ENCODE data around the gene MYO5C. TPM values are rescaled to one million over a fixed set of nuclear protein-coding genes. Genes with fewer than 3 reads are reported as not detected.

Gene MYO5C
- polyA plus RNA-seq, 4 donors: 5.5 to 25.3 (median 22.0) TPM

DNA sequence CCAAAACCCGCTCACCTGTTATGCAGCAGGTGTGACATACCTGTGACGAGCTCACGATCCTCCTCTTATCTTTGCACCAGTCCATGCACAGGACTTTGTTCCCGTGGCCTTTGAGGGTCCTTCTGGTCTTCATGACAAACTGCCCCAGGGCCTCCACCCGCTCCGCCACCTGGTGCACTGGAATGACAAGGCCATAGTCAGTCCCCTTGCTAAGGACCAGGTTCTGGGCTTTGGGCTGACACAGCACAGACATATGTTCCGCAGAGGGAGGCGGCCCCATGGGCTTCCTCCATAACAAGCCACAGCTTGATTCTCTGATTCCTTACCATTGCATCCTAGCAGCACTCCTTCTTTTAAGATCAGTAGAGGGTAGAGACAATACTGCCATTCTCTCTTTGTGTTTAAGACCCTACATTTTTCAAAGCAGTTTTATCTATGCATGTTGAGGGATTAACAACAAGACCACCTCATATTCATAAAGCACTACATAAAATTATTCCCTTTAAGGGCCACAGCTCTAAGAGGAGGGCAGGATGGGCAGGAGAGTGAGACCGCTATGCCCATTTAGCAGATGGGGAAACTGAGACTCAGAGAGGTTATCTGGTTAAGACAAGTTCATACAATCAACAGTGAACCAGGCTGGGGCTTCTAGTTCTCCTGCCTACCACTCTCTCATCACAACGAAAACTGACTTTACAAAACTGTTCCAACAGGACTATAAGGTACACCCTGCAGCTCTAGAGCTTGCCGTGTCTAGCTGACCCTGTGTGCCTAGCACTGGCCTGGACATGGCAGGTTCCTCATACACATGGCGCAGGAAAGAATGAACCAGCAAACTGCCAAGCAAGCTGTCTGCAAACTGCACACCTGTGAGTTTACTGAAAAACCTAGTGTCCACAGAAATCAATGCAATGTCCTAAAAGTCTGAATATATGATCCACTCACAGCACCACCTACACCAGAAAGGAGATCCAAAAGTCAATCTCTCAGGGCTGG is 141.4 kb downstream of the MYO5C start:
- no peak for DNase-seq (ENCODE audit: low read depth in 4 of 4, low spot score in 3 of 4)

DNA sequence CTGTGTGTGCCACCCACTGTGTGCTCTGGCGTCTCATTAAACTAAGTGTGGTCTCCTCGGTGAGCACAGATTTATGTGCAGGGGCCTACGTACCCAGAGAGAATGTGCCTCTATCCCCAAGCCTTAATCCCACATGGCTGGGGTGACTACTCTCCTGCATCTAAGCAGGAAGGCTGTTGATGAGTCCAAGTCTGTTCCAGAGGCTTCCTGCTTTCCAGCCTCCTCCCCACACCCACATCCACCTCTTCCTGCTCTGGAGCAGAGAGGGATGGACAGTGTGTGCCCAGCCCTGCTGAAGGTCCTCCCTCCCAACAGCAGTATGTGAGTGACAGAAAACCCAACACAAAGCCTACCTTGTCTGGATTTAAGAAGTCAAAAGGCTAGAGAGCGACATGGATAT is 144.3 kb downstream of the MYO5C start:
- DNase-seq (ENCODE audit: low read depth in 4 of 4, low spot score in 3 of 4): no peak

DNA sequence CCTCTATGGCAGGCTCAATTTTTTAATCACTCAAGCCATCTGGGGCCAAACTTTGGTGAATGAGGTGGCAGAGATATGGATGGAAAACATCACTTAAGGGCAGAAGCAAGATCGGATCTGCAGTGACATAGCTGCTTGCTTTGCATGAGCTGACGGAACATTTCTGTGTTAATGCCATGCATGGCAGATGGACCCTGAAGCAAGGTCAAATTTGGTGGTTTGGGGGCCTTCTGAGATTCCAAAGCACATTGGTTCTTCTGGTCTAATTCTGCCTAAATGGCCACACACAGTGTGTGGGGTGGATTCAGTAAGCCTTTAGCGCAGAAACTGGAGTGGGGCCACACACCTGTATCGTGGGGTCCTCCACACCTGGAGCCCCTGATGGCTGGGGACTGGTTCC is 144.7 kb downstream of the MYO5C start:
- no peak for DNase-seq (ENCODE audit: low read depth in 4 of 4, low spot score in 3 of 4)

DNA sequence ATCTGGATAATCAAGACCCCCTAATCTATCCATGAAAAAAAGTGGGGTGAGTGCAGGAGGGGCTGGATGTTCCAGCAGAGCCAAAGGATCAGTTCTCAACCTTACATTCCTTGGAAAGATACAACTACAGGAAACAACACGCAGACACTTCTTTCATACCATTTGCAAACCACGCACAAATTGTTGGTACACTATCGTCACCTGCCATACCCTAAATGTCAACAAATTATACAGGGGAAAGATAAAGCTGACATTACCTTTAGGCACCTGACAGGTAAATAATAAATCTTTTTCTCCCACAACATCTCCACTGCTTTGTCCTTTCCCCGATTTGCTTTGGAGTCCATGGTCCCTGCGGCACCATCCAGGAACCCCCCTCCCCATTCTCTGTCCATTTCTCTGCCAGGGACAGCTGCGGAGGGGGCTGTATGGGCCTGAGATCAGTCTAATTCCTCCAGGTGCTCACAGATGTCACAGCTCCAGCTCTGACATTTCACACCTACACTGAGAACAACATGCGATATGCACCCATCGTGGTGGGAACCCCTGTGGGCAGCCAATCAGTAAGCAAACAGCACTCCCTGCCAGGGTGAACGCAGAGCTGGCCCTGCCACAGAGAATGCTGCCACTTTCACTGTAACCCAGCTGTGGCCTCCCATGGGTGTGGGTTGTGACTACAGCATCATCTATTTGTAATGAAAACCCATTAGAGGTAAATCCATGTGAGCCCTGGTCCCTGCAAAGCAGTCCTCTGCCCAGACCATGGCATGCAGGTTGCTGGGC is 145.4 kb downstream of the MYO5C start:
- DNase-seq (ENCODE audit: low read depth in 4 of 4, low spot score in 3 of 4): no peak

DNA sequence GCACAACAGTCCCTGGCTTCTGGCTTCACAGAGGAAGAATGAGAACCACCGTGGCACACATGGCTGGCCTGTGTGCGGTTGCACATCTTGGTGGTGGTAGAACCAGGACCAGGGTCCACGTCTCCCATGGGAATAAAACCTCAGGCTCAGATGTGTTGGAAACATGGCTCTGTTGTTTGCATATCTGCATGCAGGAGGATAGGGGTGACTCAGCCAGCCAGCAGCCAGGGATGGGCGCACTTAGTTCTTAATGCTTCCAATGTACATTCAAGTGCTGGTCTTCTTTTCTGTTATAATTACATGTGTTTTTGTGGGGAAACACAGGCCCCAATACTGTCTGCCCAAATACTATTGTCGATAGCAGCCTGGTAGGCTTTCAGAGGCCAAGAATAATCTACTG is 147.2 kb downstream of the MYO5C start:
- DNase-seq (ENCODE audit: low read depth in 4 of 4, low spot score in 3 of 4): no peak

DNA sequence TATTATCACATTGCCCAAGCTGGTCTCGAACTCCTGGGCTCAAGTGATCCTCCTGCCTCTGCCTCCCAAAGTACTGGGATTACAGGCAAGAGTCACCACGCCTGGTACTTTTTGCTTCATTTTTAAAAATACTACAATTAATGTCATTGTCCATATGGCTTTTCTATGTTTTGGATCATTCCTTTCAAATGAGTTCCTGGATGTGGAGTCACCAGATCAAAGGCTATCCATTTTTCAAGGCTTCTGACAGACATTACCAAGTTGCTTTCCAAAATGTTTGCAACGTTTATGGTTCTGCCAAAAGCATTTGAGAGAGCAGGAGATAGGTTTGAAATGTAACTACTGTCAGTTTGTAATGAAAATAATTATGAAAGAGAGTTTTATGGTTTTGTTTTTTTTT is 148.8 kb downstream of the MYO5C start:
- no peak for DNase-seq (ENCODE audit: low read depth in 4 of 4, low spot score in 3 of 4)

DNA sequence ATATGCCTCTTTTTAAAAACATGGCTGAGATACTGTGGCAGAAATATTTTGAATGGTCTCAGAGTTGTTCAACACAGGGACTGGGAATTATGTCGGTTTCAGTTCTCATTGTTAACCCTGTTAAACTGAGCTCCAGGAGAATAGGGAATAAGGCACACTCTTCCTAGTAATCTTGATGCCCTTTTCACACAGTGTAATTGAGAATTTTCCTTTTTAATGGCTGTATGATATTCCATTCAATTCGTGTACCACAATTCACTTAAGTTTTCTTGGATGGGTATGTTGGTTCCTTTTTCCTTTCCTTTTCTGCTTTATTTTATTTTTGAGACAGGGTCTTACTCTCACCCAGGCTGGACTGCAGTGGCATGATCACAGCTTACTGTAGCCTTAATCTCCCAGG is 149.3 kb downstream of the MYO5C start:
- DNase-seq (ENCODE audit: low read depth in 4 of 4, low spot score in 3 of 4): no peak

DNA sequence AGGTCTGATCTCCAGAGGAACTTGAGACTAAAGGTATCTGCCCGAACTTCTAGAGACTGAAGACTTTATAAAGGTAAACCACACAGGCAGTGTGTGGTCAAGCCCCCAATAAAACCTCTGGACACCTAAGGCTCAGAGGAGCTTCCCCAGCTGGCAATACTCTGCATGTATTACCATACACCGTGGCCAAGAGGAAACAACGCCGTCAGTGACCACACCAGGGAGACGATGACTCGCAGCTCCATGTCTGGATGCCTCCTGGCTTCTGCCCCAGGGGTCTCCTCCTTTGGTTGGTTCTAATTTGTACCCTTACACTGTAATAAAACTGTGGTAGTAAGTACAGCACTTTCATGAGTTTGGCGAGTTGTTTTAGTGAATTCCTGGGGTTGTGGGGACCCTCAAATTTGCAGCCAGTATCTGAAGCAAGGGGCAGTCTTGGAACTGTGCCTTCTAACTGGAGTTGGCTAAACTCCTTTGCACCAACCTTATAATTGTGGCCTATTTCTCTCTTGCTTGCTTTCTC is 150.9 kb downstream of the MYO5C start:
- DNase-seq (ENCODE audit: low read depth in 4 of 4, low spot score in 3 of 4): no peak

DNA sequence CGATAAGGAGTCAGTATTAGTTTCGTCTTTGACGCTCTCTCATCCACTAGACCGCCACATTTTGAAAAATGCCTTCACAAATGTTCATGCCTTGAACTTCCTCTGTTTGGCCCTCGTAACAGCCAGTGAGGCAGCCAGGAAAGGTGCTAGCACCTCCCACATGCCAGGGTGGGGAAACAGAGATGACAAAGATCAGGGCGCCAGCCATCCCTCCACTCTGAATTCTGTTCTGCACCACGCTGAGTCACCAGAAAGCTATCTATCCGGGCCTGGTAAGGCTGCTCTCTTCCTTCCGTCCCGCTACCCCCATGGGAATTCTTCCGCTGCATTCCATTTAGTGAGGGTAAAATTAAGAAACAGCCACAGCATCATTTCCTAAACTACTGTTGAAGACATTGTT is 151.7 kb downstream of the MYO5C start:
- no peak for DNase-seq (ENCODE audit: low read depth in 4 of 4, low spot score in 3 of 4)

Other genes with a start within 250 kb of the MYO5C start
- 1 to 10 TPM in 2 of 4 donors, under 1 TPM in 2; 0.18 to 1.2 (median 1.0) TPM for gene BCL2L10, start 183.0 kb downstream of the MYO5C start, polyA plus RNA-seq (ENCODE audit: insufficient read length in 4 of 4)
- 10 to 100 TPM; 14.7 to 19.4 (median 17.4) TPM for gene GNB5, start 104.4 kb downstream of the MYO5C start, polyA plus RNA-seq (ENCODE audit: insufficient read length in 4 of 4)
- gene MYO5A, start 233.1 kb upstream of the MYO5C start, polyA plus RNA-seq (ENCODE audit: insufficient read length in 4 of 4): 10 to 100 TPM in 1 of 4 donors, 1 to 10 TPM in 3; 7.2 to 10.4 (median 8.0) TPM